ENCODE measurements around the gene MCMBP.
A peak's percentile ranks its signal among the peaks of the same experiment; 100 is the strongest.

The MCMBP gene

GRCh38 chr10:119817991-119818888 lies 54.4 kb downstream of the MCMBP start:
- TF ChIP-seq, protein P1, sequence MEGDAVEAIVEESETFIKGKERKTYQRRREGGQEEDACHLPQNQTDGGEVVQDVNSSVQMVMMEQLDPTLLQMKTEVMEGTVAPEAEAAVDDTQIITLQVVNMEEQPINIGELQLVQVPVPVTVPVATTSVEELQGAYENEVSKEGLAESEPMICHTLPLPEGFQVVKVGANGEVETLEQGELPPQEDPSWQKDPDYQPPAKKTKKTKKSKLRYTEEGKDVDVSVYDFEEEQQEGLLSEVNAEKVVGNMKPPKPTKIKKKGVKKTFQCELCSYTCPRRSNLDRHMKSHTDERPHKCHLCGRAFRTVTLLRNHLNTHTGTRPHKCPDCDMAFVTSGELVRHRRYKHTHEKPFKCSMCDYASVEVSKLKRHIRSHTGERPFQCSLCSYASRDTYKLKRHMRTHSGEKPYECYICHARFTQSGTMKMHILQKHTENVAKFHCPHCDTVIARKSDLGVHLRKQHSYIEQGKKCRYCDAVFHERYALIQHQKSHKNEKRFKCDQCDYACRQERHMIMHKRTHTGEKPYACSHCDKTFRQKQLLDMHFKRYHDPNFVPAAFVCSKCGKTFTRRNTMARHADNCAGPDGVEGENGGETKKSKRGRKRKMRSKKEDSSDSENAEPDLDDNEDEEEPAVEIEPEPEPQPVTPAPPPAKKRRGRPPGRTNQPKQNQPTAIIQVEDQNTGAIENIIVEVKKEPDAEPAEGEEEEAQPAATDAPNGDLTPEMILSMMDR (IDR thresholded peaks at IDR 0.05; ENCODE audit: low read depth, low read length), result peak; percentile 7
- H3K4me3 ChIP-seq (ENCODE audit: low read depth, low read length), result peak overlapping the region; percentile 43
- in situ Hi-C loops (cut with HindIII; ENCODE audit: low sequenced_read_pairs), result no loop called here
- DNase-seq (ENCODE audit: low read depth, low spot score), result peak; percentile 62

DNA sequence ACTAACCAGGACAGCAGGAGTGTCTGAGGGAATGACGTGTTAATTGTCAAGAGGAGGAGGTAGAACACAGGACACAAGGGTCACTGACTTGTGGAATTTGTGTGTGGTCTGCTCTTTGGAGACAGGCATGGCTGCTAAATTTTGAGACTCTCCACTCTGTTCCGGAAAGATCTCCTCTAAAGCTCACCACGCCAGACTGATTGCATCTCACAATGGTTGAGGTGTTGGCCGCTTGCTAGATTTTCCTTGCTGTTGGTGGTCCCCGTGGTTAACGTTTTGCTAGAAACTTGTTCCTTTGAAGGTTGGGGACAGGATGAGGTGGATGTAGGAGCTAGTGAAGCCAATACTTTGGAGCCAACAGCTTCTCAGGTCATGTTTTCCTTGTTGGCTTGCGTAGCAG lies 57.0 kb downstream of the MCMBP start:
- TF ChIP-seq, protein P1 (IDR thresholded peaks at IDR 0.05; ENCODE audit: low read depth, low read length), result no peak
- H3K4me3 ChIP-seq (ENCODE audit: low read depth, low read length), result no peak overlapping the region
- in situ Hi-C loops (cut with HindIII; ENCODE audit: low sequenced_read_pairs), result no loop called here
- DNase-seq (ENCODE audit: low read depth, low spot score), result no peak

DNA sequence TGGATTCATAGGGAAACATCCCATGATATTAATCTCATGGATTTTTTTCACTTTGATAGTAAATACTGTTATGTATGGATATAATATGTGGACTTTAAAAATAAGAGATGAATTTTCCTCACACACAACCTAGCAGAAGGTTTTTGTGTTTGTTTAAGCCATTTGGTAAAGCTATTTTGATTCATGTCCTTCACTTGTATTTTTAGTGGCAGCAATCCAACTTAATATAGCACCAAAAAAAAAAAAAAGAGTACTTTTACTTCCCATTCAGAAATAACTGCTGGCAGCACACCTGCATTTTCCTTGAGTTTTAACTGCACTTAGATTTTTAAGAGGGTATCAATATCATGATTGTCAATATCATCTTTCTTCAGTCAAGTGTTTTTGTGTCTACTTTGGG lies 60.0 kb downstream of the MCMBP start:
- no peak overlapping the region for H3K4me3 ChIP-seq (ENCODE audit: low read depth, low read length)
- no peak for DNase-seq (ENCODE audit: low read depth, low spot score)
- in situ Hi-C loops (cut with HindIII; ENCODE audit: low sequenced_read_pairs), result no loop called here
- TF ChIP-seq, protein P1 (IDR thresholded peaks at IDR 0.05; ENCODE audit: low read depth, low read length), result no peak

GRCh38 chr10:119811122-119811521 lies 61.5 kb downstream of the MCMBP start:
- in situ Hi-C loops (cut with HindIII; ENCODE audit: low sequenced_read_pairs), result no loop called here
- DNase-seq (ENCODE audit: low read depth, low spot score), result no peak
- TF ChIP-seq, protein P1 (IDR thresholded peaks at IDR 0.05; ENCODE audit: low read depth, low read length), result no peak
- H3K4me3 ChIP-seq (ENCODE audit: low read depth, low read length), result no peak overlapping the region

DNA sequence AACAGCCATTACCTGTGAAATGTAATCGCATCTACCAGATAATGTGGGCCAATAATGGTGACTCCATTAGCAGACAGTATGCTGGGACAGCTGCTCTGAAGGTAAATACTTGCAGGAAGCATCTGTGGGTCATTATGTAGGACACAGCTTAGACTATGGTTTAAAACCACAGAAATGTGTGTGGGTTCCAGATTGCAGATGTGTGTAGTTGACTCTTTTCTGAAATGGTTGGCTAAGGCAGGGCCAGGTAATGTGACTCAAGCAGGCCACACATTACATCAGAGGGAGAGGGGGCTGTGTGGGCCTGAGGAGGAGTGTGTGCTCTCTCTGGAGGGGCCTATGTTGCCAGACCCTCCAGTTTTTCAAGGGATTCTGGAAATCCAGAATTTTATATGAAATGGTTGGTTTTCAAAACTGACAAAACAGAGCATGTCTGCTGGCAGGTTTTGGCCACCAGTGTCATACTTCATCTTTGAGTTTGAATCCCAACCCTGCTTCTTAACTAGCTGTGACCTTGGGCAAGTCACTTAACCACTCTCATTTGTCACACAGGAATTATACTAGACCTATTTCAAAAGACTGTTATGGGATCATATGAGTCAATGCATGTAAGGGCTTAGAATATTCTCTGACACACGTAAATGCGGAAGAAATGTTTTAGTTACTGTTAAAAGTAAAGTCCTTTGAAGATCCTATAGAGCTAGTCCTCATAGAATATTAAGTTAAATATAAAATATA lies 64.5 kb downstream of the MCMBP start:
- in situ Hi-C loops (cut with HindIII; ENCODE audit: low sequenced_read_pairs), result no loop called here
- DNase-seq (ENCODE audit: low read depth, low spot score), result peak; percentile 86
- TF ChIP-seq, protein P1 (IDR thresholded peaks at IDR 0.05; ENCODE audit: low read depth, low read length), result no peak
- H3K4me3 ChIP-seq (ENCODE audit: low read depth, low read length), result no peak overlapping the region

DNA sequence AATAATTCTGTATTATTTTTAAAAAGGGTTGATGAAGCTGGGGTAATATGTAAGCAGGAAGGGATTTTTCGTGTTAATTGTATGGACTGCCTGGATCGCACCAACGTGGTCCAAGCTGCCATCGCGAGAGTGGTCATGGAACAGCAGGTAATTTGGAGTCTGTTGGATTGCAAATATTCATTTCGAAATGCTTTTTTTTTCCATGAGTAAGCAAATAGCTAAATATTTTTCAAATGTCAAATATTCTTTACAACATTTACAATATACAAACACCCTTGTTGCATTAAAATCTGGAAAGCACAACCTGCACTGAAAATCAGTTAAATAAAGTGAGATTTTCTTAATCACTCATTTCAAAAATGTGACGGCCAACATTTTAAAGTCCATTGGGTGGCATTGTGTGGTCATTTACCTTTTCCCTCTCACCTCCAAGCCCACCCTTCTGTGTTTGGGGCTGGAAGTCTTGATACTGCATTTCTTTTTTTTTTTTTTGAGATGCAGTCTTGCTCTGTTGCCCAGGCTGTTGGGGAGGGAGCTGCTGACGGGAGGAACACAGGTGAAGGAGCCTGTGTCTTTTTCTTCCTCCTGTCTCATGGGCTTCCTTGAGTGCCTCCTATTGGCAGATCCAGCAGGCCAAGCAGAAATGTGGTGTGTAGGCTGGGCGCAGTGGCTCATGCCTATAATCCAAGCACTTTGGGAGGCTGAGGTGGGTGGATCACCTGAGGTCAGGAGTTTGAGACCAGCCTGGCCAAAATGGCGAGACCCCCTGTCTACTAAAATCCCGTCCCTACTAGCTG lies 66.1 kb downstream of the MCMBP start:
- H3K4me3 ChIP-seq (ENCODE audit: low read depth, low read length), result no peak overlapping the region
- DNase-seq (ENCODE audit: low read depth, low spot score), result no peak
- in situ Hi-C loops (cut with HindIII; ENCODE audit: low sequenced_read_pairs), result no loop called here
- TF ChIP-seq, protein P1 (IDR thresholded peaks at IDR 0.05; ENCODE audit: low read depth, low read length), result no peak
